NCI-H748 (cell line): ENCODE data around the gene R3HDM1.
A peak's percentile ranks its signal among the peaks of the same experiment; 100 is the strongest.
"Not testable (repeated sequence)": the region's sequence is repeated elsewhere in the genome, so short reads cannot be mapped to it uniquely, and the experiment has no call there.

Experiments
- DNase-seq: peaks from one replicate; lab custom pipeline; 2025; ENCODE audit not compliant: unreplicated experiment; lab: John Stamatoyannopoulos, UW

The R3HDM1 gene

GRCh38 chr2:135531231-135532197 is at the start of gene R3HDM1:
TSS of gene R3HDM1 (plus strand) at chr2:135531484. CDS start at chr2:135604846, 73,362 bp downstream.
- DNase-seq, result peak; percentile 99

GRCh38 chr2:135485441-135485840 is 45.8 kb upstream of the R3HDM1 start:
- no peak for DNase-seq

- no peak for DNase-seq
Observed at GRCh38 chr2:135490376-135490775, 40.9 kb upstream of the R3HDM1 start.

GRCh38 chr2:135494503-135494902 is 36.8 kb upstream of the R3HDM1 start:
- DNase-seq, result no peak

- DNase-seq, result no peak
Observed at GRCh38 chr2:135494917-135495316, 36.4 kb upstream of the R3HDM1 start.

GRCh38 chr2:135498588-135498987 is 32.7 kb upstream of the R3HDM1 start:
- not testable (repeated sequence) for DNase-seq

GRCh38 chr2:135504811-135505210 is 26.5 kb upstream of the R3HDM1 start:
- no peak for DNase-seq

GRCh38 chr2:135510577-135510976 is 20.7 kb upstream of the R3HDM1 start:
- no peak for DNase-seq

GRCh38 chr2:135512099-135512498 is 19.2 kb upstream of the R3HDM1 start:
- no peak for DNase-seq

GRCh38 chr2:135525786-135526185 is 5.5 kb upstream of the R3HDM1 start:
- no peak for DNase-seq

GRCh38 chr2:135528006-135528405 is 3.3 kb upstream of the R3HDM1 start:
- no peak for DNase-seq

- DNase-seq, result peak; percentile 96
Observed at GRCh38 chr2:135530313-135531230, 712 bp upstream of the R3HDM1 start, which contains the start of gene ZRANB3. TSS of gene ZRANB3 (minus strand) at chr2:135531218.

- no peak for DNase-seq
Observed at GRCh38 chr2:135532581-135532980, 1.3 kb downstream of the R3HDM1 start.

GRCh38 chr2:135533545-135533944 is 2.3 kb downstream of the R3HDM1 start:
- DNase-seq, result not testable (repeated sequence)

- no peak for DNase-seq
Observed at GRCh38 chr2:135546436-135546835, 15.2 kb downstream of the R3HDM1 start.

GRCh38 chr2:135547311-135547710 is 16.0 kb downstream of the R3HDM1 start:
- DNase-seq, result no peak

- DNase-seq, result no peak
Observed at GRCh38 chr2:135551356-135551755, 20.1 kb downstream of the R3HDM1 start.

GRCh38 chr2:135552887-135553286 is 21.6 kb downstream of the R3HDM1 start:
- no peak for DNase-seq

- DNase-seq, result no peak
Observed at GRCh38 chr2:135555311-135555710, 24.0 kb downstream of the R3HDM1 start.

- no peak for DNase-seq
Observed at GRCh38 chr2:135557530-135557929, 26.2 kb downstream of the R3HDM1 start.

GRCh38 chr2:135561925-135562324 is 30.6 kb downstream of the R3HDM1 start:
- DNase-seq, result no peak
